Measurements from ENCODE around the gene KLHL7. TPM values are rescaled to one million over a fixed set of nuclear protein-coding genes. Genes with fewer than 3 reads are reported as not detected.

Gene KLHL7
- total RNA-seq, 2 donors from 2014 or later = 37.5 to 54.6 TPM

- Histone ChIP-seq H3K9me3 (ENCODE audit: control insufficient read depth, low read length) (no peaks in the 10 kb centered on the region), H3K27me3 (ENCODE audit: control insufficient read depth, insufficient read depth, low read length, poor library complexity, severe bottlenecking) (peaks cover 5% of the 10 kb centered on the region), H3K4me1 (ENCODE audit: control insufficient read depth, insufficient read depth, low read length) (no peaks in the 10 kb centered on the region), H3K9ac (ENCODE audit: extremely low read depth, low read length, poor library complexity, severe bottlenecking) (no peak overlapping the region), H3K4me3 (ENCODE audit: low read length) (no peak overlapping the region), H3K36me3 (ENCODE audit: control insufficient read depth, insufficient read depth, low read length) (no peaks in the 10 kb centered on the region), H3K27ac (ENCODE audit: low read depth, low read length) (no peak overlapping the region)
- no peaks in the 10 kb centered on the region for H3K9me3 Mint-ChIP-seq
- no peaks in the 10 kb centered on the region for H3K36me3 Mint-ChIP-seq (ENCODE audit: low read depth)
- 68 to 100% methylated on average over 1 of the region's 1 CpG for WGBS, 2 experiments (ENCODE audit: insufficient coverage in 1 of 2, insufficient read length in 1 of 2)
- peaks cover 10% of the 10 kb centered on the region for H3K27me3 Mint-ChIP-seq (ENCODE audit: insufficient read depth)
- no peak for TF ChIP-seq CTCF (conservative IDR thresholded peaks at IDR 0.05)
- H3K4me1 Mint-ChIP-seq = peaks cover 16% of the 10 kb centered on the region
- H3K27ac Mint-ChIP-seq = no peak overlapping the region
- no peak overlapping the region for H3K4me3 Mint-ChIP-seq
- DNase-seq = no peak
Measured at GRCh38 chr7:23067271-23067670, 38.3 kb upstream of the KLHL7 start.

- Mint-ChIP-seq H3K4me1 (peaks cover 34% of the 10 kb centered on the region), H3K27ac (no peak overlapping the region), H3K36me3 (ENCODE audit: low read depth) (no peaks in the 10 kb centered on the region), H3K4me3 (no peak overlapping the region), H3K9me3 (no peaks in the 10 kb centered on the region), H3K27me3 (ENCODE audit: insufficient read depth) (peaks cover 39% of the 10 kb centered on the region)
- no peak for DNase-seq
- H3K36me3 ChIP-seq (ENCODE audit: control insufficient read depth, insufficient read depth, low read length) = no peaks in the 10 kb centered on the region
- TF ChIP-seq CTCF (conservative IDR thresholded peaks at IDR 0.05) = peak; percentile 41
- no peak overlapping the region for H3K9ac ChIP-seq (ENCODE audit: extremely low read depth, low read length, poor library complexity, severe bottlenecking)
- no peak overlapping the region for H3K4me3 ChIP-seq (ENCODE audit: low read length)
- H3K27ac ChIP-seq (ENCODE audit: low read depth, low read length) = no peak overlapping the region
- H3K4me1 ChIP-seq (ENCODE audit: control insufficient read depth, insufficient read depth, low read length) = peaks cover 3% of the 10 kb centered on the region
- peaks cover 46% of the 10 kb centered on the region for H3K27me3 ChIP-seq (ENCODE audit: control insufficient read depth, insufficient read depth, low read length, poor library complexity, severe bottlenecking)
- no peaks in the 10 kb centered on the region for H3K9me3 ChIP-seq (ENCODE audit: control insufficient read depth, low read length)
Measured at GRCh38 chr7:23072048-23072447, 33.5 kb upstream of the KLHL7 start.

- H3K27ac Mint-ChIP-seq = no peak overlapping the region
- H3K4me3 ChIP-seq (ENCODE audit: low read length) = no peak overlapping the region
- no peak overlapping the region for H3K9ac ChIP-seq (ENCODE audit: extremely low read depth, low read length, poor library complexity, severe bottlenecking)
- TF ChIP-seq CTCF (conservative IDR thresholded peaks at IDR 0.05) = peak; percentile 52
- WGBS, 2 experiments (ENCODE audit: insufficient coverage in 1 of 2, insufficient read length in 1 of 2) = 0 to 49% methylated on average over 1 to 2 of the region's 2 CpGs
- H3K27me3 Mint-ChIP-seq (ENCODE audit: insufficient read depth) = peaks cover 46% of the 10 kb centered on the region
- peaks cover 53% of the 10 kb centered on the region for H3K27me3 ChIP-seq (ENCODE audit: control insufficient read depth, insufficient read depth, low read length, poor library complexity, severe bottlenecking)
- H3K27ac ChIP-seq (ENCODE audit: low read depth, low read length) = no peak overlapping the region
- no peak overlapping the region for H3K4me3 Mint-ChIP-seq
- H3K9me3 ChIP-seq (ENCODE audit: control insufficient read depth, low read length) = no peaks in the 10 kb centered on the region
- peak; percentile 62 for DNase-seq
- H3K9me3 Mint-ChIP-seq = no peaks in the 10 kb centered on the region
- H3K4me1 Mint-ChIP-seq = peaks cover 31% of the 10 kb centered on the region
- no peaks in the 10 kb centered on the region for H3K36me3 ChIP-seq (ENCODE audit: control insufficient read depth, insufficient read depth, low read length)
- no peaks in the 10 kb centered on the region for H3K36me3 Mint-ChIP-seq (ENCODE audit: low read depth)
- peaks cover 5% of the 10 kb centered on the region for H3K4me1 ChIP-seq (ENCODE audit: control insufficient read depth, insufficient read depth, low read length)
Measured at GRCh38 chr7:23072922-23073321, 32.7 kb upstream of the KLHL7 start.

All from endodermal cell (in vitro differentiated cells).